GM18508 (cell line): ENCODE measurements around the gene EVC2.

ENCODE experiments used
- ATAC-seq: cut with Tn5 transposase; IDR thresholded peaks from one replicate; pipeline ENCODE4 v1.9.1; 2021; ENCODE audit warnings: moderate number of reproducible peaks; ENCODE audit not compliant: insufficient read depth, unreplicated experiment

Gene EVC2

GRCh38 chr4:5716391-5716790, 8.0 kb upstream of the EVC2 start:
- ATAC-seq: no peak

GRCh38 chr4:5715357-5715756, 7.0 kb upstream of the EVC2 start:
- ATAC-seq: no peak

- no peak for ATAC-seq
Observed at GRCh38 chr4:5713861-5714260, 5.5 kb upstream of the EVC2 start.

- no peak for ATAC-seq
Observed at GRCh38 chr4:5712931-5713330, 4.6 kb upstream of the EVC2 start.

GRCh38 chr4:5712517-5712916, 4.2 kb upstream of the EVC2 start:
- no peak for ATAC-seq

- ATAC-seq: no peak
Observed at GRCh38 chr4:5711479-5712184, 3.3 kb upstream of the EVC2 start.

- no peak for ATAC-seq
Observed at GRCh38 chr4:5710961-5711478, 2.7 kb upstream of the EVC2 start, which contains the start of gene EVC. Gene EVC, plus strand, starts transcription at chr4:5711201. Its CDS starts 180 bp downstream, at chr4:5711381.

GRCh38 chr4:5710065-5710960, 2.0 kb upstream of the EVC2 start:
- ATAC-seq: no peak

- ATAC-seq: no peak
Observed at GRCh38 chr4:5709207-5709575, 832 bp upstream of the EVC2 start.

GRCh38 chr4:5707778-5708448, 446 bp downstream of the EVC2 start:
- ATAC-seq: no peak

- ATAC-seq: no peak
Observed at GRCh38 chr4:5707366-5707765, 993 bp downstream of the EVC2 start.

GRCh38 chr4:5706486-5707290, 1.7 kb downstream of the EVC2 start:
- ATAC-seq: no peak

- ATAC-seq: no peak
Observed at GRCh38 chr4:5705647-5706320, 2.6 kb downstream of the EVC2 start.

GRCh38 chr4:5704276-5704675, 4.1 kb downstream of the EVC2 start:
- ATAC-seq: no peak

GRCh38 chr4:5703831-5704230, 4.5 kb downstream of the EVC2 start:
- no peak for ATAC-seq

- no peak for ATAC-seq
Observed at GRCh38 chr4:5701971-5702370, 6.4 kb downstream of the EVC2 start.

- no peak for ATAC-seq
Observed at GRCh38 chr4:5700459-5700858, 7.9 kb downstream of the EVC2 start.

- ATAC-seq: no peak
Observed at GRCh38 chr4:5696341-5696740, 12.0 kb downstream of the EVC2 start.

- no peak for ATAC-seq
Observed at GRCh38 chr4:5693871-5694270, 14.5 kb downstream of the EVC2 start.
